Measurements from ENCODE around the gene CAMTA1.
"Not testable (repeated sequence)": the region's sequence is repeated elsewhere in the genome, so short reads cannot be mapped to it uniquely, and the experiment has no call there.

CAMTA1 gene

GRCh38 chr1:7681401-7681800 is 896.1 kb downstream of the CAMTA1 start:
- no peak for DNase-seq

- DNase-seq: no peak
Observed at GRCh38 chr1:7683521-7683920, 898.3 kb downstream of the CAMTA1 start.

- no peak for DNase-seq
Observed at GRCh38 chr1:7684132-7684531, 898.9 kb downstream of the CAMTA1 start.

- no peak for DNase-seq
Observed at GRCh38 chr1:7684861-7685635, 899.8 kb downstream of the CAMTA1 start.

- DNase-seq: no peak
Observed at GRCh38 chr1:7686301-7686850, 901.1 kb downstream of the CAMTA1 start.

- DNase-seq: no peak
Observed at GRCh38 chr1:7687411-7687810, 902.2 kb downstream of the CAMTA1 start.

- no peak for DNase-seq
Observed at GRCh38 chr1:7688659-7689058, 903.4 kb downstream of the CAMTA1 start.

- DNase-seq: not testable (repeated sequence)
Observed at GRCh38 chr1:7689307-7689706, 904.1 kb downstream of the CAMTA1 start.

- DNase-seq: no peak
Observed at GRCh38 chr1:7690076-7690475, 904.8 kb downstream of the CAMTA1 start.

- no peak for DNase-seq
Observed at GRCh38 chr1:7690496-7691182, 905.4 kb downstream of the CAMTA1 start.

- no peak for DNase-seq
Observed at GRCh38 chr1:7691576-7691975, 906.3 kb downstream of the CAMTA1 start.

- DNase-seq: no peak
Observed at GRCh38 chr1:7692005-7692404, 906.8 kb downstream of the CAMTA1 start.

- DNase-seq: not testable (repeated sequence)
Observed at GRCh38 chr1:7693037-7693436, 907.8 kb downstream of the CAMTA1 start.

GRCh38 chr1:7693662-7694061 is 908.4 kb downstream of the CAMTA1 start:
- no peak for DNase-seq

- DNase-seq: no peak
Observed at GRCh38 chr1:7694600-7695496, 909.6 kb downstream of the CAMTA1 start.

GRCh38 chr1:7695497-7696117 is 910.4 kb downstream of the CAMTA1 start:
- DNase-seq: no peak

GRCh38 chr1:7698641-7699040 is 913.4 kb downstream of the CAMTA1 start:
- DNase-seq: no peak

- no peak for DNase-seq
Observed at GRCh38 chr1:7702365-7702764, 917.1 kb downstream of the CAMTA1 start.

GRCh38 chr1:7703321-7704213 is 918.3 kb downstream of the CAMTA1 start:
- DNase-seq: peak; percentile 20

- DNase-seq: peak; percentile 90
Observed at GRCh38 chr1:7704214-7705047, 919.2 kb downstream of the CAMTA1 start.
